Measurements from ENCODE around the gene EPHA2.
"Not testable (repeated sequence)": the region's sequence is repeated elsewhere in the genome, so short reads cannot be mapped to it uniquely, and the experiment has no call there.

EPHA2 gene

GRCh38 chr1:16196139-16196538 lies 40.3 kb upstream of the EPHA2 start:
- not testable (repeated sequence) for H3K27me3 ChIP-seq (ENCODE audit: insufficient read depth, low read length); H3K4me3 ChIP-seq (ENCODE audit: low read depth, low read length); H3K36me3 ChIP-seq (ENCODE audit: insufficient read depth, low read length); H3K27ac ChIP-seq (ENCODE audit: low read depth, low read length); H3K4me1 ChIP-seq (ENCODE audit: control insufficient read depth, insufficient read depth, low read length, unreplicated experiment); H2AFZ ChIP-seq (ENCODE audit: low read length, unreplicated experiment); H3K79me2 ChIP-seq (ENCODE audit: control insufficient read depth, insufficient read depth, low read length, unreplicated experiment)

GRCh38 chr1:16195518-16195905 lies 39.6 kb upstream of the EPHA2 start:
- no peaks in the 10 kb centered on the region for H3K36me3 ChIP-seq (ENCODE audit: insufficient read depth, low read length)
- H3K4me3 ChIP-seq (ENCODE audit: low read depth, low read length) = no peak overlapping the region
- no peaks in the 10 kb centered on the region for H3K27me3 ChIP-seq (ENCODE audit: insufficient read depth, low read length)
- no peak overlapping the region for H3K27ac ChIP-seq (ENCODE audit: low read depth, low read length)
- H3K4me1 ChIP-seq (ENCODE audit: control insufficient read depth, insufficient read depth, low read length, unreplicated experiment) = no peaks in the 10 kb centered on the region
- H2AFZ ChIP-seq (ENCODE audit: low read length, unreplicated experiment) = no peak overlapping the region
- no peaks in the 10 kb centered on the region for H3K79me2 ChIP-seq (ENCODE audit: control insufficient read depth, insufficient read depth, low read length, unreplicated experiment)

- Histone ChIP-seq H3K4me3 (ENCODE audit: low read depth, low read length) (no peak overlapping the region), H3K36me3 (ENCODE audit: insufficient read depth, low read length) (no peaks in the 10 kb centered on the region), H2AFZ (ENCODE audit: low read length, unreplicated experiment) (no peak overlapping the region), H3K4me1 (ENCODE audit: control insufficient read depth, insufficient read depth, low read length, unreplicated experiment) (peaks cover 16% of the 10 kb centered on the region), H3K79me2 (ENCODE audit: control insufficient read depth, insufficient read depth, low read length, unreplicated experiment) (no peaks in the 10 kb centered on the region), H3K27me3 (ENCODE audit: insufficient read depth, low read length) (no peaks in the 10 kb centered on the region), H3K27ac (ENCODE audit: low read depth, low read length) (no peak overlapping the region)
These were observed 36.2 kb upstream of the EPHA2 start for GRCh38 chr1:16191916-16192546.

- no peak overlapping the region for H3K4me3 ChIP-seq (ENCODE audit: low read depth, low read length)
- H3K27ac ChIP-seq (ENCODE audit: low read depth, low read length) = no peak overlapping the region
- no peaks in the 10 kb centered on the region for H3K36me3 ChIP-seq (ENCODE audit: insufficient read depth, low read length)
- no peaks in the 10 kb centered on the region for H3K27me3 ChIP-seq (ENCODE audit: insufficient read depth, low read length)
- no peaks in the 10 kb centered on the region for H3K79me2 ChIP-seq (ENCODE audit: control insufficient read depth, insufficient read depth, low read length, unreplicated experiment)
- H3K4me1 ChIP-seq (ENCODE audit: control insufficient read depth, insufficient read depth, low read length, unreplicated experiment) = peaks cover 16% of the 10 kb centered on the region
- H2AFZ ChIP-seq (ENCODE audit: low read length, unreplicated experiment) = no peak overlapping the region
These were observed 35.4 kb upstream of the EPHA2 start for GRCh38 chr1:16191309-16191708.

GRCh38 chr1:16189921-16190621 lies 34.2 kb upstream of the EPHA2 start:
- H3K79me2 ChIP-seq (ENCODE audit: control insufficient read depth, insufficient read depth, low read length, unreplicated experiment) = no peaks in the 10 kb centered on the region
- H3K4me1 ChIP-seq (ENCODE audit: control insufficient read depth, insufficient read depth, low read length, unreplicated experiment) = peaks cover 16% of the 10 kb centered on the region
- no peak overlapping the region for H3K4me3 ChIP-seq (ENCODE audit: low read depth, low read length)
- H2AFZ ChIP-seq (ENCODE audit: low read length, unreplicated experiment) = no peak overlapping the region
- H3K36me3 ChIP-seq (ENCODE audit: insufficient read depth, low read length) = no peaks in the 10 kb centered on the region
- H3K27me3 ChIP-seq (ENCODE audit: insufficient read depth, low read length) = no peaks in the 10 kb centered on the region
- no peak overlapping the region for H3K27ac ChIP-seq (ENCODE audit: low read depth, low read length)

- Histone ChIP-seq H3K27me3 (ENCODE audit: insufficient read depth, low read length) (no peaks in the 10 kb centered on the region), H3K36me3 (ENCODE audit: insufficient read depth, low read length) (no peaks in the 10 kb centered on the region), H3K27ac (ENCODE audit: low read depth, low read length) (no peak overlapping the region), H3K4me1 (ENCODE audit: control insufficient read depth, insufficient read depth, low read length, unreplicated experiment) (peaks cover 16% of the 10 kb centered on the region), H3K4me3 (ENCODE audit: low read depth, low read length) (no peak overlapping the region), H2AFZ (ENCODE audit: low read length, unreplicated experiment) (no peak overlapping the region), H3K79me2 (ENCODE audit: control insufficient read depth, insufficient read depth, low read length, unreplicated experiment) (no peaks in the 10 kb centered on the region)
These were observed 33.1 kb upstream of the EPHA2 start for GRCh38 chr1:16189003-16189402.

GRCh38 chr1:16187748-16188401 lies 32.0 kb upstream of the EPHA2 start:
- Histone ChIP-seq H3K27ac (ENCODE audit: low read depth, low read length) (no peak overlapping the region), H3K4me1 (ENCODE audit: control insufficient read depth, insufficient read depth, low read length, unreplicated experiment) (peaks cover 21% of the 10 kb centered on the region), H3K4me3 (ENCODE audit: low read depth, low read length) (no peak overlapping the region), H3K36me3 (ENCODE audit: insufficient read depth, low read length) (no peaks in the 10 kb centered on the region), H3K79me2 (ENCODE audit: control insufficient read depth, insufficient read depth, low read length, unreplicated experiment) (no peaks in the 10 kb centered on the region), H2AFZ (ENCODE audit: low read length, unreplicated experiment) (no peak overlapping the region), H3K27me3 (ENCODE audit: insufficient read depth, low read length) (no peaks in the 10 kb centered on the region)

- Histone ChIP-seq H3K4me1 (ENCODE audit: control insufficient read depth, insufficient read depth, low read length, unreplicated experiment) (peaks cover 32% of the 10 kb centered on the region), H3K79me2 (ENCODE audit: control insufficient read depth, insufficient read depth, low read length, unreplicated experiment) (no peaks in the 10 kb centered on the region), H3K27ac (ENCODE audit: low read depth, low read length) (no peak overlapping the region)
These were observed 30.9 kb upstream of the EPHA2 start for GRCh38 chr1:16186655-16187235.

GRCh38 chr1:16184557-16185303 lies 28.9 kb upstream of the EPHA2 start:
- Histone ChIP-seq H3K36me3 (ENCODE audit: insufficient read depth, low read length) (no peaks in the 10 kb centered on the region), H3K27me3 (ENCODE audit: insufficient read depth, low read length) (no peaks in the 10 kb centered on the region), H3K79me2 (ENCODE audit: control insufficient read depth, insufficient read depth, low read length, unreplicated experiment) (no peaks in the 10 kb centered on the region), H2AFZ (ENCODE audit: low read length, unreplicated experiment) (no peak overlapping the region), H3K27ac (ENCODE audit: low read depth, low read length) (no peak overlapping the region), H3K4me1 (ENCODE audit: control insufficient read depth, insufficient read depth, low read length, unreplicated experiment) (peaks cover 47% of the 10 kb centered on the region), H3K4me3 (ENCODE audit: low read depth, low read length) (no peak overlapping the region)

More at GRCh38 chr1:16186655-16187235, 30.9 kb upstream of the EPHA2 start:
- Histone ChIP-seq H3K4me3 (ENCODE audit: low read depth, low read length) (no peak overlapping the region), H3K36me3 (ENCODE audit: insufficient read depth, low read length) (no peaks in the 10 kb centered on the region), H2AFZ (ENCODE audit: low read length, unreplicated experiment) (no peak overlapping the region), H3K27me3 (ENCODE audit: insufficient read depth, low read length) (no peaks in the 10 kb centered on the region)

GRCh38 chr1:16183765-16184556 lies 28.1 kb upstream of the EPHA2 start:
- H3K27me3 ChIP-seq (ENCODE audit: insufficient read depth, low read length) = no peaks in the 10 kb centered on the region
- H3K79me2 ChIP-seq (ENCODE audit: control insufficient read depth, insufficient read depth, low read length, unreplicated experiment) = no peaks in the 10 kb centered on the region
- peak overlapping the region; percentile 17; the same call in 1 of the 2 replicates for H3K27ac ChIP-seq (ENCODE audit: low read depth, low read length)
- H2AFZ ChIP-seq (ENCODE audit: low read length, unreplicated experiment) = no peak overlapping the region
- H3K4me1 ChIP-seq (ENCODE audit: control insufficient read depth, insufficient read depth, low read length, unreplicated experiment) = peaks cover 47% of the 10 kb centered on the region
- H3K4me3 ChIP-seq (ENCODE audit: low read depth, low read length) = no peak overlapping the region
- no peaks in the 10 kb centered on the region for H3K36me3 ChIP-seq (ENCODE audit: insufficient read depth, low read length)

Data from ACC112 (cell line).